ENCODE results near the gene COX10.

The COX10 gene

GRCh38 chr17:14101976-14102375, 32.7 kb downstream of the COX10 start:
- ChIA-PET CTCF (no interaction called here), POLR2A (no interaction called here)
- H3K36me3 ChIP-seq (ENCODE audit: control insufficient read depth in 4 of 4, insufficient read depth in 4 of 4, low read length in 3 of 4) = peaks cover 0 to 7% (median 4%) of the 10 kb centered on the region in 4 experiments
- no peaks in the 10 kb centered on the region for H3K27me3 ChIP-seq (replicated peaks in 2 of 5; ENCODE audit: control insufficient read depth in 4 of 5, insufficient read depth in 5 of 5, low read length in 4 of 5)
- H3K27ac ChIP-seq (ENCODE audit: insufficient read depth in 1 of 2, low read depth in 1 of 2, low read length in 2 of 2, poor library complexity in 1 of 2, severe bottlenecking in 2 of 2) = no peak overlapping the region
- WGBS (ENCODE audit: insufficient coverage) = 73% methylated on average over 3 of the region's 3 CpGs
- no peaks in the 10 kb centered on the region for H3K4me1 ChIP-seq (ENCODE audit: control extremely low read depth in 1 of 4, control insufficient read depth in 4 of 4, insufficient read depth in 4 of 4, low read length in 3 of 4)
- no peak for DNase-seq
- H3K9me3 ChIP-seq (ENCODE audit: control extremely low read depth in 1 of 5, control insufficient read depth in 4 of 5, insufficient read depth in 2 of 5, low read depth in 1 of 5, low read length in 4 of 5) = no peaks in the 10 kb centered on the region
- no peak overlapping the region for H3K4me3 ChIP-seq (ENCODE audit: control insufficient read depth in 1 of 7, extremely low read depth in 1 of 7, insufficient read depth in 4 of 7, low read depth in 2 of 7, low read length in 6 of 7)

- H3K9me3 ChIP-seq (ENCODE audit: control extremely low read depth in 1 of 5, control insufficient read depth in 4 of 5, insufficient read depth in 2 of 5, low read depth in 1 of 5, low read length in 4 of 5) = no peaks in the 10 kb centered on the region
- H3K4me1 ChIP-seq (ENCODE audit: control extremely low read depth in 1 of 4, control insufficient read depth in 4 of 4, insufficient read depth in 4 of 4, low read length in 3 of 4) = no peaks in the 10 kb centered on the region
- H3K27ac ChIP-seq (ENCODE audit: insufficient read depth in 1 of 2, low read depth in 1 of 2, low read length in 2 of 2, poor library complexity in 1 of 2, severe bottlenecking in 2 of 2) = no peak overlapping the region
- ChIA-PET CTCF (no interaction called here), POLR2A (no interaction called here)
- 94% methylated on average over 6 of the region's 8 CpGs for WGBS (ENCODE audit: insufficient coverage)
- no peaks in the 10 kb centered on the region for H3K27me3 ChIP-seq (replicated peaks in 2 of 5; ENCODE audit: control insufficient read depth in 4 of 5, insufficient read depth in 5 of 5, low read length in 4 of 5)
- no peak overlapping the region for H3K4me3 ChIP-seq (ENCODE audit: control insufficient read depth in 1 of 7, extremely low read depth in 1 of 7, insufficient read depth in 4 of 7, low read depth in 2 of 7, low read length in 6 of 7)
- H3K36me3 ChIP-seq (ENCODE audit: control insufficient read depth in 4 of 4, insufficient read depth in 4 of 4, low read length in 3 of 4) = peaks cover 0 to 9% (median 4%) of the 10 kb centered on the region in 4 experiments
- DNase-seq = no peak
Observed at GRCh38 chr17:14103836-14104235, 34.5 kb downstream of the COX10 start.

DNA sequence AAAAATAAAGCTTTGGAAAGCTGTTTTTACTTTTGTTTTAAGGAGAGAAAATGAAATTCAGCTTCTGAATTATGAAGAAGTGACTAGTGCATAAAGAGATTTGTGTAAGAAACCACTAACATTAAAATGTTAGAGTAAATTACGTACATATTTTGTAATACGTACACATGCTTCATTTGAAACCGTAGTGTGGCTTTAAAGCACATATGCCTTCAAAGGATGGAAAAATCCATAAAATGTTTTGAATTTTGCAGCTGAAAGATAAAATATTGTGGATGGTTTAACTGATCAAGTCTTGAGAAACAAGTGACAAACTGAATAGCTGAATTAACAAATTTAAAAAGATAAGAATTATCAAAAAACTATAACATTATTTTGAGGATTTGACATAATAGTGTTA, 35.4 kb downstream of the COX10 start:
- H3K27ac ChIP-seq (ENCODE audit: insufficient read depth in 1 of 2, low read depth in 1 of 2, low read length in 2 of 2, poor library complexity in 1 of 2, severe bottlenecking in 2 of 2) = no peak overlapping the region
- ChIA-PET CTCF (interaction anchor here (1.2 kb wide), 1 partner anchor 13 kb away, joined by 3 read pairs; no protein-coding TSS in a partner anchor), POLR2A (no interaction called here)
- H3K27me3 ChIP-seq (replicated peaks in 2 of 5; ENCODE audit: control insufficient read depth in 4 of 5, insufficient read depth in 5 of 5, low read length in 4 of 5) = no peaks in the 10 kb centered on the region
- H3K36me3 ChIP-seq (ENCODE audit: control insufficient read depth in 4 of 4, insufficient read depth in 4 of 4, low read length in 3 of 4) = peaks cover 0 to 11% (median 4%) of the 10 kb centered on the region in 4 experiments
- no CpG with 5 or more reads among the region's 3 CpGs for WGBS (ENCODE audit: insufficient coverage)
- H3K4me1 ChIP-seq (ENCODE audit: control extremely low read depth in 1 of 4, control insufficient read depth in 4 of 4, insufficient read depth in 4 of 4, low read length in 3 of 4) = no peaks in the 10 kb centered on the region
- DNase-seq = no peak
- H3K4me3 ChIP-seq (ENCODE audit: control insufficient read depth in 1 of 7, extremely low read depth in 1 of 7, insufficient read depth in 4 of 7, low read depth in 2 of 7, low read length in 6 of 7) = no peak overlapping the region
- no peaks in the 10 kb centered on the region for H3K9me3 ChIP-seq (ENCODE audit: control extremely low read depth in 1 of 5, control insufficient read depth in 4 of 5, insufficient read depth in 2 of 5, low read depth in 1 of 5, low read length in 4 of 5)

DNA sequence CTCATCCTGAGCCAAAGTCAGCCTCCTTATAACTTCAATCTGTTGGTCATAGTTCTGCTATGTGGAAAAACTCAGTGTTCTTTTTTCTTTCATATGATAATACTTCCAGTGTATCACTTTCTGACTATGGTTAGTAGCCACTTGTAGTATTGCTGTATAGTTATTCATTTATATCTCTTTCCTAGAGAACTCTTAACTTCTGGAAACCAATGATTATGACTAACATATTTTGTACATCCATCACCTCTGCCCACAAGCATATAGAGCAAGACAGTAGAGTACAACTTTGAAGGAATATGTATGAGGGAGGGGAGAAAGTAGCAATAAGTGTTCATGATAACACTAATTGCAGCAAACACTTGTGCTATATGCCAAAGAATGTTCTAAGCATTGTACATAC, 38.6 kb downstream of the COX10 start:
- Histone ChIP-seq H3K27me3 (replicated peaks in 2 of 5; ENCODE audit: control insufficient read depth in 4 of 5, insufficient read depth in 5 of 5, low read length in 4 of 5) (no peaks in the 10 kb centered on the region), H3K4me1 (ENCODE audit: control extremely low read depth in 1 of 4, control insufficient read depth in 4 of 4, insufficient read depth in 4 of 4, low read length in 3 of 4) (no peaks in the 10 kb centered on the region), H3K27ac (ENCODE audit: insufficient read depth in 1 of 2, low read depth in 1 of 2, low read length in 2 of 2, poor library complexity in 1 of 2, severe bottlenecking in 2 of 2) (no peak overlapping the region), H3K9me3 (ENCODE audit: control extremely low read depth in 1 of 5, control insufficient read depth in 4 of 5, insufficient read depth in 2 of 5, low read depth in 1 of 5, low read length in 4 of 5) (no peaks in the 10 kb centered on the region), H3K4me3 (ENCODE audit: control insufficient read depth in 1 of 7, extremely low read depth in 1 of 7, insufficient read depth in 4 of 7, low read depth in 2 of 7, low read length in 6 of 7) (no peak overlapping the region), H3K36me3 (ENCODE audit: control insufficient read depth in 4 of 4, insufficient read depth in 4 of 4, low read length in 3 of 4) (peaks cover 0 to 7% (median 1%) of the 10 kb centered on the region in 4 experiments)
- DNase-seq = no peak
- CTCF ChIA-PET = no interaction called here
- POLR2A ChIA-PET = no interaction called here

DNA sequence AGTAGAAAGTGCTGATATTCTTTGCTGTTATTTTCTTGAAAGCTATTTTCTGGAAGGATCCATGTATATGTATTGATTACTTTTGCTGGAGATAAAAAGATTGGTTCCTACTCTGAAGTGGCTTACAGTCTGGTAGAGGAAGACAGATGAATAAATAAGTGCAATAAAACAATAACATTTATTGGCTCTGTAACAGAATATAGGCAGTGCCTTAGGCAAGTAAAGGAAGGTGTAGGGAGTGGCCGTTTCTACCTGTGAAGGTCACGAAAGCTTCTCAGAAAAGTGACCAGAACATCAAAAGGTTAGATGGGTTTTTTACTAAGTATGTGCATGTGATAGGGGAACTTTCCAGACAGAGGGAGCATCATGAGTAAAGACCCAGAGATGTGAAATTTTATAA, 43.1 kb downstream of the COX10 start:
- no peaks in the 10 kb centered on the region for H3K4me1 ChIP-seq (ENCODE audit: control extremely low read depth in 1 of 4, control insufficient read depth in 4 of 4, insufficient read depth in 4 of 4, low read length in 3 of 4)
- peaks cover 0 to 6% (median 1%) of the 10 kb centered on the region in 5 experiments for H3K9me3 ChIP-seq (ENCODE audit: control extremely low read depth in 1 of 5, control insufficient read depth in 4 of 5, insufficient read depth in 2 of 5, low read depth in 1 of 5, low read length in 4 of 5)
- CTCF ChIA-PET = no interaction called here
- 95% methylated on average over 2 of the region's 2 CpGs for whole genome bisulfite sequencing (ENCODE audit: insufficient coverage)
- H3K27ac ChIP-seq (ENCODE audit: insufficient read depth in 1 of 2, low read depth in 1 of 2, low read length in 2 of 2, poor library complexity in 1 of 2, severe bottlenecking in 2 of 2) = no peak overlapping the region
- peaks cover 0 to 4% (median 0%) of the 10 kb centered on the region in 4 experiments for H3K36me3 ChIP-seq (ENCODE audit: control insufficient read depth in 4 of 4, insufficient read depth in 4 of 4, low read length in 3 of 4)
- no peaks in the 10 kb centered on the region for H3K27me3 ChIP-seq (replicated peaks in 2 of 5; ENCODE audit: control insufficient read depth in 4 of 5, insufficient read depth in 5 of 5, low read length in 4 of 5)
- no peak overlapping the region for H3K4me3 ChIP-seq (ENCODE audit: control insufficient read depth in 1 of 7, extremely low read depth in 1 of 7, insufficient read depth in 4 of 7, low read depth in 2 of 7, low read length in 6 of 7)
- POLR2A ChIA-PET = no interaction called here
- no peak for DNase-seq

DNA sequence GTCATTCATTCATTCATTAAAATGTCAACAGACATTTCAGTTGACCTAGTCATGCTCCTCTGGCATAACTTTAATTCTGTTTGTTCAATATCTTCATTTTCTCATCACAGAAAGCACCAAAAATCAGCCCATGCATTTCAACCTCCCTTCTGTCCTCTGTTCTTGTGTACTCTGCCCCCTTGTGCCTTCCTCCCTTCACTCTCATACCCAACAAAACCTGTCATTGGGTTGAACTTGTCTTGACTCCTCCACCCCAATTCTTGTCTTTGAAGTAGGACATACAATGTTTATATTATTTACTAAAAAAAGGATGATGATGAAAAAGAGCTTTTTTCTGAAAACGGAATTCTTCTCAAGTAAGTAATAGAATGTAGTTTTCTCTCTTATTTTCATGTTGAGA, 43.8 kb downstream of the COX10 start:
- Histone ChIP-seq H3K36me3 (ENCODE audit: control insufficient read depth in 4 of 4, insufficient read depth in 4 of 4, low read length in 3 of 4) (peaks cover 0 to 4% (median 0%) of the 10 kb centered on the region in 4 experiments), H3K27me3 (replicated peaks in 2 of 5; ENCODE audit: control insufficient read depth in 4 of 5, insufficient read depth in 5 of 5, low read length in 4 of 5) (no peaks in the 10 kb centered on the region), H3K4me1 (ENCODE audit: control extremely low read depth in 1 of 4, control insufficient read depth in 4 of 4, insufficient read depth in 4 of 4, low read length in 3 of 4) (no peaks in the 10 kb centered on the region), H3K9me3 (ENCODE audit: control extremely low read depth in 1 of 5, control insufficient read depth in 4 of 5, insufficient read depth in 2 of 5, low read depth in 1 of 5, low read length in 4 of 5) (peaks cover 0 to 6% (median 1%) of the 10 kb centered on the region in 5 experiments), H3K4me3 (ENCODE audit: control insufficient read depth in 1 of 7, extremely low read depth in 1 of 7, insufficient read depth in 4 of 7, low read depth in 2 of 7, low read length in 6 of 7) (no peak overlapping the region), H3K27ac (ENCODE audit: insufficient read depth in 1 of 2, low read depth in 1 of 2, low read length in 2 of 2, poor library complexity in 1 of 2, severe bottlenecking in 2 of 2) (no peak overlapping the region)
- CTCF ChIA-PET = interaction anchor here (0.9 kb wide), 1 partner anchor 12 kb away, joined by 3 read pairs; no protein-coding TSS in a partner anchor
- DNase-seq = no peak
- no CpG with 5 or more reads among the region's 1 CpG for WGBS (ENCODE audit: insufficient coverage)
- POLR2A ChIA-PET = no interaction called here

- no peak overlapping the region for H3K4me3 ChIP-seq (ENCODE audit: control insufficient read depth in 1 of 7, extremely low read depth in 1 of 7, insufficient read depth in 4 of 7, low read depth in 2 of 7, low read length in 6 of 7)
- no peak for DNase-seq
- peaks cover 0 to 2% (median 0%) of the 10 kb centered on the region in 4 experiments for H3K36me3 ChIP-seq (ENCODE audit: control insufficient read depth in 4 of 4, insufficient read depth in 4 of 4, low read length in 3 of 4)
- ChIA-PET CTCF (no interaction called here), POLR2A (no interaction called here)
- WGBS (ENCODE audit: insufficient coverage) = 100% methylated on average over 3 of the region's 4 CpGs
- no peaks in the 10 kb centered on the region for H3K27me3 ChIP-seq (replicated peaks in 2 of 5; ENCODE audit: control insufficient read depth in 4 of 5, insufficient read depth in 5 of 5, low read length in 4 of 5)
- H3K27ac ChIP-seq (ENCODE audit: insufficient read depth in 1 of 2, low read depth in 1 of 2, low read length in 2 of 2, poor library complexity in 1 of 2, severe bottlenecking in 2 of 2) = no peak overlapping the region
- no peaks in the 10 kb centered on the region for H3K4me1 ChIP-seq (ENCODE audit: control extremely low read depth in 1 of 4, control insufficient read depth in 4 of 4, insufficient read depth in 4 of 4, low read length in 3 of 4)
- peaks cover 0 to 6% (median 1%) of the 10 kb centered on the region in 5 experiments for H3K9me3 ChIP-seq (ENCODE audit: control extremely low read depth in 1 of 5, control insufficient read depth in 4 of 5, insufficient read depth in 2 of 5, low read depth in 1 of 5, low read length in 4 of 5)
Observed at GRCh38 chr17:14116263-14117024, 47.1 kb downstream of the COX10 start.

Measured in common myeloid progenitor, CD34-positive (primary cell).